ENCODE results near the gene CDSN.

- TF ChIP-seq GATA2 (IDR thresholded peaks at IDR 0.05; ENCODE audit: low read depth, low read length) (no peak), GATA3 (IDR thresholded peaks at IDR 0.05; ENCODE audit: low read depth, low read length) (no peak)
These were observed 25.1 kb upstream of the CDSN start for GRCh38 chr6:31145386-31145785.
